ENCODE results near the gene C9orf72. TPM values are rescaled to one million over a fixed set of nuclear protein-coding genes. Genes with fewer than 3 reads are reported as not detected.

Gene C9orf72
- total RNA-seq, 4 donors from 2014 or later = 7.9 to 31.0 (median 15.0) TPM

DNA sequence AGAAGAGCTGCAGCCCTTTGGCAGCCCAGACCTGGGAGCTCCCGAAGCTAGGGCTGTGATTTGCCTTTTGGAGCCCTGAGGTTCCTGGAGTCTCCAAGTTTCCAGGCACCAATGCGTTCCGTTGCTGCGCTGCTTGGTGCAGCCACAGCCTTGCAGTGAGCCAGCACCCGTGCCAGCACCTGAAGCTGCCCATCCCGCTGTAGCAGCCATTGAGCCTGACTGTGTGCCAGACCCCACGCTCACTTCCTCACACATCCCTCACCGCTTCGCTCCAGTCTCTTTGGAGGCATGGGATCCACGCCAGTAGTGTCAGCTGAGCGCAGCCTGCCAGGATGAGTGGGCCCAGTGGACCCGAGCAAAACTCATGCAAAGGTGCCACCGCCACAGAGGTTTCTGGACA lies 22.5 kb upstream of the C9orf72 start:
- no peaks in the 10 kb centered on the region for H3K36me3 ChIP-seq
- intact Hi-C loops (cut with DNase I; ENCODE audit: low total_unique reads) = no loop called here
- no peaks in the 10 kb centered on the region for H3K27me3 ChIP-seq
- no peak overlapping the region for H3K27ac ChIP-seq
- in situ Hi-C loops (cut with MboI; ENCODE audit: low pct_ligation_motif_present in 1 of 4, low pct_unique_long_range_greater_than_20kb in 1 of 4, low sequenced_read_pairs in 3 of 4) = no loop called here
- peaks cover 0 to 7% (median 0%) of the 10 kb centered on the region in 4 donors for H3K4me1 ChIP-seq
- no peaks in the 10 kb centered on the region for H3K9me3 ChIP-seq
- TF ChIP-seq POLR2A (IDR thresholded peaks at IDR 0.05) (no peak), POLR2AphosphoS5 (IDR thresholded peaks at IDR 0.05) (no peak), EP300 (IDR thresholded peaks at IDR 0.05; ENCODE audit: low read depth) (no peak)
- TF ChIP-seq, protein P1, sequence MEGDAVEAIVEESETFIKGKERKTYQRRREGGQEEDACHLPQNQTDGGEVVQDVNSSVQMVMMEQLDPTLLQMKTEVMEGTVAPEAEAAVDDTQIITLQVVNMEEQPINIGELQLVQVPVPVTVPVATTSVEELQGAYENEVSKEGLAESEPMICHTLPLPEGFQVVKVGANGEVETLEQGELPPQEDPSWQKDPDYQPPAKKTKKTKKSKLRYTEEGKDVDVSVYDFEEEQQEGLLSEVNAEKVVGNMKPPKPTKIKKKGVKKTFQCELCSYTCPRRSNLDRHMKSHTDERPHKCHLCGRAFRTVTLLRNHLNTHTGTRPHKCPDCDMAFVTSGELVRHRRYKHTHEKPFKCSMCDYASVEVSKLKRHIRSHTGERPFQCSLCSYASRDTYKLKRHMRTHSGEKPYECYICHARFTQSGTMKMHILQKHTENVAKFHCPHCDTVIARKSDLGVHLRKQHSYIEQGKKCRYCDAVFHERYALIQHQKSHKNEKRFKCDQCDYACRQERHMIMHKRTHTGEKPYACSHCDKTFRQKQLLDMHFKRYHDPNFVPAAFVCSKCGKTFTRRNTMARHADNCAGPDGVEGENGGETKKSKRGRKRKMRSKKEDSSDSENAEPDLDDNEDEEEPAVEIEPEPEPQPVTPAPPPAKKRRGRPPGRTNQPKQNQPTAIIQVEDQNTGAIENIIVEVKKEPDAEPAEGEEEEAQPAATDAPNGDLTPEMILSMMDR (IDR thresholded peaks at IDR 0.05) = no peak
- H3K4me3 ChIP-seq = no peak overlapping the region
- WGBS, 2 donors (ENCODE audit: low coverage in 1 of 2) = 93% methylated on average over 13 of the region's 13 CpGs; no CpG with 5 or more reads in 1 of the 2 donors
- DNase-seq = no peak

DNA sequence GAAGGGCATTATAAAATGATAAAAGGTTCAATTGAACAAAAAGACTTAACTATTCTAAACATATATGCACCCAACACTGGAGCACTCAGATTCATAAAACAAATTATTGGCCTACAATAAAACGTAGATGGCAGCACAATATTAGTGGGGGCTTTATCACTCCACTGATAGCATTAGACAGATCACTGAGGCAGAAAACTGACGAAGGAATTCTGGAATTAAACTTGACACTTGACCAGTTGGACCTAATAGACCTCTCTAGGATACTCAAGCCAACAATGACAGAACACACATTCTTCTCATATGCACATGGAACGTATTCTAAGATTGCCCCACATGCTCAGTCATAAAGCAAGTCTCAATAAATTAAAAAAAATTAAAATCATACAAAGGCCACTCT lies 18.4 kb upstream of the C9orf72 start:
- Histone ChIP-seq H3K9me3 (no peaks in the 10 kb centered on the region), H3K27ac (no peak overlapping the region), H3K4me1 (no peaks in the 10 kb centered on the region), H3K36me3 (no peaks in the 10 kb centered on the region), H3K27me3 (no peaks in the 10 kb centered on the region), H3K4me3 (no peak overlapping the region)
- in situ Hi-C loops (cut with MboI; ENCODE audit: low pct_ligation_motif_present in 1 of 4, low pct_unique_long_range_greater_than_20kb in 1 of 4, low sequenced_read_pairs in 3 of 4) = no loop called here
- DNase-seq = no peak
- intact Hi-C loops (cut with DNase I; ENCODE audit: low total_unique reads) = no loop called here
- whole genome bisulfite sequencing, 2 donors (ENCODE audit: low coverage in 1 of 2) = 59 to 67% methylated on average over 3 of the region's 3 CpGs
- TF ChIP-seq EP300 (IDR thresholded peaks at IDR 0.05; ENCODE audit: low read depth) (no peak), POLR2A (IDR thresholded peaks at IDR 0.05) (no peak), POLR2AphosphoS5 (IDR thresholded peaks at IDR 0.05) (no peak)
- TF ChIP-seq, protein P1 (IDR thresholded peaks at IDR 0.05) = no peak

DNA sequence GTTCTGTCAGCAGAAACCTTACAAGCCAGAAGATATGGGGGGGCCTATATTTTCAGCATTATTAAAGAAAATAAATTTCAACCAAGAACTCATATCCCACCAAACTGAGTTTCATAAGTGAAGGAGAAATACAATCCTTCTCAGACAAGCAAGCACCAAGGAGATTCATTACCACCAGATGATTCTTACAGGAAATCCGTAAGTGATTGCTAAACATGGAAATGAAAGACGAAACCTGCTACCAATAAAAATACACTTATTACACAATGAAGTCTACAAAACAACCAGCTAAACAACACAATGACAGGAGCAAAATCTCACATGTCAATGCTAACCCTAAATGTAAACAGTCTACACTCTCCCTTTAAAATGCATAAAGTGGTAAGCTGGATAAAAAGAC lies 17.8 kb upstream of the C9orf72 start:
- H3K4me1 ChIP-seq = no peaks in the 10 kb centered on the region
- no peak for DNase-seq
- no peak overlapping the region for H3K4me3 ChIP-seq
- H3K9me3 ChIP-seq = no peaks in the 10 kb centered on the region
- intact Hi-C loops (cut with DNase I; ENCODE audit: low total_unique reads) (no loop called here), in situ Hi-C loops (cut with MboI; ENCODE audit: low pct_ligation_motif_present in 1 of 4, low pct_unique_long_range_greater_than_20kb in 1 of 4, low sequenced_read_pairs in 3 of 4) (no loop called here)
- TF ChIP-seq POLR2A (IDR thresholded peaks at IDR 0.05) = no peak
- TF ChIP-seq, protein P1 (IDR thresholded peaks at IDR 0.05) = no peak
- no peak for TF ChIP-seq EP300 (IDR thresholded peaks at IDR 0.05; ENCODE audit: low read depth)
- TF ChIP-seq POLR2AphosphoS5 (IDR thresholded peaks at IDR 0.05) = no peak
- H3K36me3 ChIP-seq = no peaks in the 10 kb centered on the region
- no peaks in the 10 kb centered on the region for H3K27me3 ChIP-seq
- WGBS, 2 donors (ENCODE audit: low coverage in 1 of 2) = 71 to 78% methylated on average over 2 of the region's 2 CpGs
- no peak overlapping the region for H3K27ac ChIP-seq

DNA sequence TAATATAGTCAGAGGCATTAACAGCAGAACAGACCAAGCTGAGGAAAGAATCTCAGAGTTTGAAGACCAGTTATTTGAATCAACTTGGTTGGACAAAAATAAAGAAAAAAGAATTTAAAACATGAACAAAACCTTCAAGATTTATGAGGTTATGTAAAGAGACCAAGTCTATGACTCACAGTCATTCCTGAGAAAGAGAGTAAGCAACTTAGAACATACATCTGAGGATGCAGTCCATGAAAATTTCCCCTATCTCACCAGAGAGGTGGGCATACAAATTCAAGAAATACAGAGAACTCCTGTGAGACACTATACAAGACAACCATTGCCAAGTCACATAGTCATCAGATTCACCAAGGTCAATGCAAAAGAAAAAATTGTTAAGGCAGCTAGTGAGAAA lies 17.4 kb upstream of the C9orf72 start:
- intact Hi-C loops (cut with DNase I; ENCODE audit: low total_unique reads) = no loop called here
- H3K4me1 ChIP-seq = no peaks in the 10 kb centered on the region

More for the DNA sequence above, 17.4 kb upstream of the C9orf72 start:
- in situ Hi-C loops (cut with MboI; ENCODE audit: low pct_ligation_motif_present in 1 of 4, low pct_unique_long_range_greater_than_20kb in 1 of 4, low sequenced_read_pairs in 3 of 4) = no loop called here
- DNase-seq = no peak
- Histone ChIP-seq H3K27me3 (no peaks in the 10 kb centered on the region), H3K27ac (no peak overlapping the region), H3K9me3 (no peaks in the 10 kb centered on the region), H3K36me3 (no peaks in the 10 kb centered on the region), H3K4me3 (no peak overlapping the region)
- TF ChIP-seq POLR2AphosphoS5 (IDR thresholded peaks at IDR 0.05) (no peak), POLR2A (IDR thresholded peaks at IDR 0.05) (no peak), EP300 (IDR thresholded peaks at IDR 0.05; ENCODE audit: low read depth) (no peak)
- TF ChIP-seq, protein P1 (IDR thresholded peaks at IDR 0.05) = no peak
